Retinal pigment epithelial cell (primary cell): ENCODE data around the gene MTPN.

ENCODE experiments used
- DNase-seq: peaks from one replicate; pipeline ENCODE4 v3.0.0-alpha.2; 2010; ENCODE audit warnings: low read depth
- H3K4me3 ChIP-seq: 2 replicates; pipeline ENCODE4 v1.5.1; 2011; ENCODE audit warnings: mild to moderate bottlenecking, low read length, control low read depth, moderate library complexity
- TF ChIP-seq, protein P1 (sequence below): conservative IDR thresholded peaks from 2 replicates; pipeline ENCODE4 v1.5.1; 2011; ENCODE audit warnings: low read depth, low read length, control low read depth, inconsistent platforms

MTPN gene

DNA sequence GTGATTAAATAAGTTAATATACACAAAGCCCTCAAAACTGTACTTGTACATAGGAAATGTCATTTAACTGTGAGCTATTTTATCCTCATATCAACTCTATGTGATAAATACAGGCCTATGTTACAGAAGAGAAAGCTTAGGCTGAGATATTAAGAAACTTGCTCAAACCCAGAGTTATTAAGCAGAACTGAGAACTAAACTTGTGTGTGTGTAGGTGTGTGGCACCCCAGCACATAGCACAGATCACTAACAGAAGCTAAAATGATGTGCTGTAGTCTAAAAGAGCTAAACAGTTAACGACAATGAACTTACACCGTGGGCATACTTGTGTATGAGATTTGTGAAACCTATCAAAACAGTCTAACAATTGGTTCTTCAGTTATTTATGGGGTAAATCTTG is 34.5 kb downstream of the MTPN start:
- TF ChIP-seq, protein P1, sequence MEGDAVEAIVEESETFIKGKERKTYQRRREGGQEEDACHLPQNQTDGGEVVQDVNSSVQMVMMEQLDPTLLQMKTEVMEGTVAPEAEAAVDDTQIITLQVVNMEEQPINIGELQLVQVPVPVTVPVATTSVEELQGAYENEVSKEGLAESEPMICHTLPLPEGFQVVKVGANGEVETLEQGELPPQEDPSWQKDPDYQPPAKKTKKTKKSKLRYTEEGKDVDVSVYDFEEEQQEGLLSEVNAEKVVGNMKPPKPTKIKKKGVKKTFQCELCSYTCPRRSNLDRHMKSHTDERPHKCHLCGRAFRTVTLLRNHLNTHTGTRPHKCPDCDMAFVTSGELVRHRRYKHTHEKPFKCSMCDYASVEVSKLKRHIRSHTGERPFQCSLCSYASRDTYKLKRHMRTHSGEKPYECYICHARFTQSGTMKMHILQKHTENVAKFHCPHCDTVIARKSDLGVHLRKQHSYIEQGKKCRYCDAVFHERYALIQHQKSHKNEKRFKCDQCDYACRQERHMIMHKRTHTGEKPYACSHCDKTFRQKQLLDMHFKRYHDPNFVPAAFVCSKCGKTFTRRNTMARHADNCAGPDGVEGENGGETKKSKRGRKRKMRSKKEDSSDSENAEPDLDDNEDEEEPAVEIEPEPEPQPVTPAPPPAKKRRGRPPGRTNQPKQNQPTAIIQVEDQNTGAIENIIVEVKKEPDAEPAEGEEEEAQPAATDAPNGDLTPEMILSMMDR: no peak
- DNase-seq: no peak

DNA sequence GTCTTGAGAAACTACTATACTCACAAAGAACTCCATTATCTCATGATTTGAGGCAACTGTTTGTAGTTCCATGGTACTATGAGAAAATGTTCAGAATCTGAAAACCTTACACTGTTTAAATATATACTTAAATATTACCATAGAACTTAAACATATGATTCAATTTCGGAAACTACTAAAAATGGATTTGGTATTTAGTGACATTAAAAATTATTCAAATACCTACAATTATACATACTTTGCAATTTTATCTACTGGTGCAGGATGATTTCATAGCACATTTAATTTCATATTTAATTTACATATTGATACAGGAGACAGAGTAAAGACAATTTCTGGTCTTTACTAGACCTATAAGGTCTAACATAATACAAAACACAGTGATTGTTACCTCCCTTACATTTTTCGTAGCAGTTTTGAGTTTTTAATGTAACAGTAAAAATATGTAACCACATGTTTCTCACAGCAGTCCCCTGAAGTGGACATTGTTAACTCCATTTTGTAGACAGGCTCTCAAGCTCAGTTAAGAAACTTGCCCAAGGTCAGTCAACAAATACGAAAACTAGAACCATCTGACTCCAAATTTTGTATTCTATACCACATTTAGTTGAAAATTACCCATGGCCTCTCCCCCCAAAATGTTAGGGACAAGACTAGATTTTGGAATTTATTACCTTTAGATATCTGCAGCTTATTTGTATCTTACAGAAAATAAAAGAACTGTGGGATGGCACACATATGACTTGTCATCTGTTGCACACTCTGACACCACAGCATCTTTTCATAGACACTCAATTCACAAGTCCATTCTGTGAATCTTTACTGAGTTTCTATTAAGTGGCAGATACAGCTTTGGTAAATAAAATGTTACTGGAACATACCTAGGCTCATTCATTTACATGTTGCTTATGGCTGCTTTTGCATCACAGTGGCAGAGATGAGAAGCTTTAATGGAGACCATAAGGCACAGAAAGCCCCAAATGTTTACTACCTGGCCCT is 36.8 kb downstream of the MTPN start:
- DNase-seq: no peak
- H3K4me3 ChIP-seq: no peak overlapping the region
- TF ChIP-seq, protein P1: no peak

More for the DNA sequence above, 34.5 kb downstream of the MTPN start:
- no peak overlapping the region for H3K4me3 ChIP-seq

DNA sequence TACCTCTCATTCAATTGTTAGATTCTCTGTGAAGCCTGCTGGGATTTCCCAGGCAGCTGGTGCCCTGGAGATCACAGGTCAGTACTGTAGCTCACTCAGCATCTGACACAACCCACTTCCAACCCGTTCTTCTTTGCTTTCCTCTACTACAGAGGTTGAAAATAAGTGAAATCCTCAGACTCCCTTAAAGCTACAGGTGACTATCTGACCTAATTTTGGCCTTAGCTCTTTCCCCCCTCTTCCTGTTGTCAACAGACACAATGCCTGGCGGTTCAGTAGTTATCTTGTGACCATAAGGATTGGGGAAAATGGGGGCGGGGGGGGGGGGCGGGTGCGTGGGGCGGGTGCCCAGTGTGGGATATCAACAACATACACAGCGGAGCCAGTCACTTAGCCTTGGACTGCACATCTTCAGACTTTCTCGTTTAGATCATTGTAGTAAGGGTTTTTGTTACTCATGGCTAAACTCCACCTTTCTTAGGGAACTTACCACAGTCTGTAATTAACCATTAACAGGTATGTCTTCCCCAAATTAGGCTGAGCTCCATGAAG is 37.8 kb downstream of the MTPN start:
- no peak overlapping the region for H3K4me3 ChIP-seq
- TF ChIP-seq, protein P1: no peak
- DNase-seq: no peak

DNA sequence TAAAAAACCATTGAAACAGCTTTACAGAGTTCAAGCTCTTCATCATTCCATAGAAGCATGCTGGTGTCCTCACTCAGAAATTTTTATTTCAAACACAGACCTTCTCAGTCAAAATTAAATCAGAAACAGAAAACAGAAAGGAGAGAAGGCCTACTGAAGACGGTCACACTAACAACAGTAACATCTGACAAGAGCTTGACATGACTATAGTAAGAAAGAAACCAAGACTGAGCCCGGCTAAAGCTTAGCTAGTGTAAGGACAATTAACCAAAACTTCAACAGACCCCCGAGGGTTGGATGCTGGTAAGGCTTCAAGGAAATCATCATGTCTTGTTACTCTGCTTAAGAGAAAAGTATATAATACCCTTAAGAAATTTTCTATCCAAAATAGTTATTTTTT is 38.6 kb downstream of the MTPN start:
- no peak for DNase-seq
- TF ChIP-seq, protein P1: no peak
- H3K4me3 ChIP-seq: no peak overlapping the region

DNA sequence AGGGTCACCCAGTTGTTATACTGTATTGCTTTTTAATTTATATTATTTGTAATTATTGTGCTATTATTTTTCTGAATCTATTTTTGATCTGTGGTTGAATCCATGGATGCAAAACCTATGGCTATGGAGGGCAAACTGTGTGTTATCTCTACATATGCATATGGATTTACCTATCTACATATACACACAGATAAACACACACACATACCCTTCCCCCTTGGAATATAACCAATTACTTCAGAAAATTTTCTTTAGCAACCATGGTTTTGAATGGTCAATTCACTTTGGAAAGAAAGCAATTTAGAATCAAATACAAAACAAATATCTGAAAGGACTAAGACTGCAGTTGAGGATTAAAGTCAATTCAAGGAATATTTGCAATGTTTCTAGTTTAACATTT is 39.1 kb downstream of the MTPN start:
- DNase-seq: no peak
- H3K4me3 ChIP-seq: no peak overlapping the region
- TF ChIP-seq, protein P1: no peak

DNA sequence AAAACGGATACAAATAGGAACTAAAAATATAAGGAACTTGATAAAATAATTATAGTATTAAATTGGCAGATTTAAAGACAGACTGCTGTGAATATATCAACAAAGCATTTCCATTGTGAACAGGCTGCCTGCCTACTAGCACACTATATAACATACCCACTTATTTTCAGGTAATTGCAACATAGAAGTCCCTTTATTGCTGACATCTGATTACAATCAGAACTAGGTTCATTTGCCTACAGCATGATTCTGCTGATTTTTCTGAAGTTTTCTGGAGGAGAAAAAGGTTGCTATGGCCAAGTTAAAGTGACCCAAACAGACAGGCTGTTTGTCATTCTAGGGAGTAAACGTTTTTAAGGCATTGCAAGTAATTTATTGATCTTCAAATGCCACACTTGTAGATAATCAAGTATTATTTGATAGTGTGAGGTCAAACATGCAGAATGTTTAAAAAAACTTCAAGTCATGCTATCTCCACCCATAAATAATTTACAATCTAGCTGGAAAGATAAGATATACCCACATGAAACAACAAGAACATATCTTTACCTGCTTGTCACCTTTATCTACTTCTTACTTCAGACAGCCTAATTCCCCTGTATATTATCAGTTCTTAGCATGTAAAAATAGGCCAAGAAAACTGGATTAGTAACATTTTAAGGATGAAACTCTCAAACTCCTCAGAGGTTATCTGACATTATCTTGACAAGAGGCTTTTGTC is 40.5 kb downstream of the MTPN start:
- DNase-seq: no peak
- TF ChIP-seq, protein P1: no peak
- no peak overlapping the region for H3K4me3 ChIP-seq
